HG03565 (cell line): ENCODE results near the gene SPNS2.

Experiments used
- ATAC-seq: cut with Tn5 transposase; IDR thresholded peaks from one replicate; pipeline ENCODE4 v1.9.1; 2021; ENCODE audit warnings: mild to moderate bottlenecking, moderate library complexity; ENCODE audit not compliant: unreplicated experiment

The SPNS2 gene

GRCh38 chr17:4503283-4504025, 4.8 kb downstream of the SPNS2 start:
- ATAC-seq: no peak

GRCh38 chr17:4504188-4504587, 5.5 kb downstream of the SPNS2 start:
- ATAC-seq: no peak

GRCh38 chr17:4505187-4505586, 6.5 kb downstream of the SPNS2 start:
- no peak for ATAC-seq

- ATAC-seq: no peak
Measured at GRCh38 chr17:4506175-4506813, 7.6 kb downstream of the SPNS2 start.

- no peak for ATAC-seq
Measured at GRCh38 chr17:4506892-4507291, 8.2 kb downstream of the SPNS2 start.

- ATAC-seq: no peak
Measured at GRCh38 chr17:4507361-4508111, 8.9 kb downstream of the SPNS2 start.

GRCh38 chr17:4508207-4508606, 9.5 kb downstream of the SPNS2 start:
- no peak for ATAC-seq

GRCh38 chr17:4509401-4509800, 10.7 kb downstream of the SPNS2 start:
- ATAC-seq: no peak

GRCh38 chr17:4509923-4510617, 11.4 kb downstream of the SPNS2 start:
- ATAC-seq: no peak

- ATAC-seq: no peak
Measured at GRCh38 chr17:4510618-4510941, 11.9 kb downstream of the SPNS2 start.

GRCh38 chr17:4511199-4511932, 12.7 kb downstream of the SPNS2 start:
- ATAC-seq: no peak

- no peak for ATAC-seq
Measured at GRCh38 chr17:4512156-4513112, 13.8 kb downstream of the SPNS2 start.

GRCh38 chr17:4513113-4514032, 14.7 kb downstream of the SPNS2 start:
- no peak for ATAC-seq

- ATAC-seq: no peak
Measured at GRCh38 chr17:4514206-4514605, 15.5 kb downstream of the SPNS2 start.

- no peak for ATAC-seq
Measured at GRCh38 chr17:4514779-4515178, 16.1 kb downstream of the SPNS2 start.

GRCh38 chr17:4515501-4515900, 16.8 kb downstream of the SPNS2 start:
- ATAC-seq: no peak

- ATAC-seq: no peak
Measured at GRCh38 chr17:4516735-4517134, 18.1 kb downstream of the SPNS2 start.

GRCh38 chr17:4518901-4519300, 20.2 kb downstream of the SPNS2 start:
- no peak for ATAC-seq

- ATAC-seq: no peak
Measured at GRCh38 chr17:4519361-4519788, 20.7 kb downstream of the SPNS2 start.
